ENCODE data around the gene TMEM123. TPM values are rescaled to one million over a fixed set of nuclear protein-coding genes. Genes with fewer than 3 reads are reported as not detected.

TMEM123 gene
- total and polyA plus RNA-seq, 2 of the 13 experiments (the other 11 are each of a cell fraction or from before 2014, with no cell fraction given): 365 to 2,761 TPM

DNA sequence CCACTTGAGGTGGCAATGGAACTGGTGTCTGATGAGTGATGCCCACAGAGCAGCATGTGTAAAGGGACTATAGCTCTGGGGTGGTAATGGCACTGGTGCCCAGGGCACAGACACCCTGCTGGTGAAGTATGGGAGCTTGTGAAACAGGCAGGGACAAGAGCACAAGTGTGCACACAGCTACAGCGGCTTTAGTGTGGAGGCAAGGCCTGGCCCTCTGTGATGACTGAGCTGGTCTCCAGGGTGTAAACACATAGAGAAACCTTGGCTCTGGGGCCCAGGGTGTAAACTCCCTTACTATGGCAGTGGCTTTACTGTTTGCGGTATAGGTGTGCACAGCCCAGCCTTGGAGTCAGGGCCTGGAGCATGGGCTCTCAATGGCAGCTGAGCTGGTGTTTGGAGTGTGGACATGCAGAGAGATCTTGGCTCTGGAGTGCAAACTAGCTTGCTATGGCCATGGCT lies 59.3 kb downstream of the TMEM123 start (continued):
- TF ChIP-seq, protein P1, sequence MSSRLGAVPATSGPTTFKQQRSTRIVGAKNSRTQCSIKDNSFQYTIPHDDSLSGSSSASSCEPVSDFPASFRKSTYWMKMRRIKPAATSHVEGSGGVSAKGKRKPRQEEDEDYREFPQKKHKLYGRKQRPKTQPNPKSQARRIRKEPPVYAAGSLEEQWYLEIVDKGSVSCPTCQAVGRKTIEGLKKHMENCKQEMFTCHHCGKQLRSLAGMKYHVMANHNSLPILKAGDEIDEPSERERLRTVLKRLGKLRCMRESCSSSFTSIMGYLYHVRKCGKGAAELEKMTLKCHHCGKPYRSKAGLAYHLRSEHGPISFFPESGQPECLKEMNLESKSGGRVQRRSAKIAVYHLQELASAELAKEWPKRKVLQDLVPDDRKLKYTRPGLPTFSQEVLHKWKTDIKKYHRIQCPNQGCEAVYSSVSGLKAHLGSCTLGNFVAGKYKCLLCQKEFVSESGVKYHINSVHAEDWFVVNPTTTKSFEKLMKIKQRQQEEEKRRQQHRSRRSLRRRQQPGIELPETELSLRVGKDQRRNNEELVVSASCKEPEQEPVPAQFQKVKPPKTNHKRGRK (CRISPR knock-in tag; IDR thresholded peaks at IDR 0.05): no peak
- TF ChIP-seq KDM2A (CRISPR knock-in tag; IDR thresholded peaks at IDR 0.05; ENCODE audit: borderline replicate concordance, low read depth) (0 out of 2 replicates have a peak, but pooled peaks have one; percentile 16), SNRNP70 (IDR thresholded peaks at IDR 0.05; ENCODE audit: low read depth, low read length) (no peak), POLR2G (IDR thresholded peaks at IDR 0.05; ENCODE audit: low read depth, low read length) (peak; percentile 79), ATF7 (IDR thresholded peaks at IDR 0.05) (no peak), ATF7 (CRISPR knock-in tag; IDR thresholded peaks at IDR 0.05) (no peak), ZNF264 (CRISPR knock-in tag; IDR thresholded peaks at IDR 0.05) (no peak), ZC3H4 (CRISPR knock-in tag; IDR thresholded peaks at IDR 0.05; ENCODE audit: borderline replicate concordance) (no peak), ZNF883 (CRISPR knock-in tag; IDR thresholded peaks at IDR 0.05; ENCODE audit: not compliant biosample characterization) (peak; percentile 66), ZNF292 (CRISPR knock-in tag; IDR thresholded peaks at IDR 0.05; ENCODE audit: borderline replicate concordance, low read depth) (no peak), HNF4A (CRISPR knock-in tag; IDR thresholded peaks at IDR 0.05) (no peak), MAFK (conservative IDR thresholded peaks at IDR 0.05 in 1 of 2, IDR thresholded peaks at IDR 0.05 in 1 of 2; ENCODE audit: low read length in 2 of 2) (no peak)
- TF ChIP-seq, protein P2, sequence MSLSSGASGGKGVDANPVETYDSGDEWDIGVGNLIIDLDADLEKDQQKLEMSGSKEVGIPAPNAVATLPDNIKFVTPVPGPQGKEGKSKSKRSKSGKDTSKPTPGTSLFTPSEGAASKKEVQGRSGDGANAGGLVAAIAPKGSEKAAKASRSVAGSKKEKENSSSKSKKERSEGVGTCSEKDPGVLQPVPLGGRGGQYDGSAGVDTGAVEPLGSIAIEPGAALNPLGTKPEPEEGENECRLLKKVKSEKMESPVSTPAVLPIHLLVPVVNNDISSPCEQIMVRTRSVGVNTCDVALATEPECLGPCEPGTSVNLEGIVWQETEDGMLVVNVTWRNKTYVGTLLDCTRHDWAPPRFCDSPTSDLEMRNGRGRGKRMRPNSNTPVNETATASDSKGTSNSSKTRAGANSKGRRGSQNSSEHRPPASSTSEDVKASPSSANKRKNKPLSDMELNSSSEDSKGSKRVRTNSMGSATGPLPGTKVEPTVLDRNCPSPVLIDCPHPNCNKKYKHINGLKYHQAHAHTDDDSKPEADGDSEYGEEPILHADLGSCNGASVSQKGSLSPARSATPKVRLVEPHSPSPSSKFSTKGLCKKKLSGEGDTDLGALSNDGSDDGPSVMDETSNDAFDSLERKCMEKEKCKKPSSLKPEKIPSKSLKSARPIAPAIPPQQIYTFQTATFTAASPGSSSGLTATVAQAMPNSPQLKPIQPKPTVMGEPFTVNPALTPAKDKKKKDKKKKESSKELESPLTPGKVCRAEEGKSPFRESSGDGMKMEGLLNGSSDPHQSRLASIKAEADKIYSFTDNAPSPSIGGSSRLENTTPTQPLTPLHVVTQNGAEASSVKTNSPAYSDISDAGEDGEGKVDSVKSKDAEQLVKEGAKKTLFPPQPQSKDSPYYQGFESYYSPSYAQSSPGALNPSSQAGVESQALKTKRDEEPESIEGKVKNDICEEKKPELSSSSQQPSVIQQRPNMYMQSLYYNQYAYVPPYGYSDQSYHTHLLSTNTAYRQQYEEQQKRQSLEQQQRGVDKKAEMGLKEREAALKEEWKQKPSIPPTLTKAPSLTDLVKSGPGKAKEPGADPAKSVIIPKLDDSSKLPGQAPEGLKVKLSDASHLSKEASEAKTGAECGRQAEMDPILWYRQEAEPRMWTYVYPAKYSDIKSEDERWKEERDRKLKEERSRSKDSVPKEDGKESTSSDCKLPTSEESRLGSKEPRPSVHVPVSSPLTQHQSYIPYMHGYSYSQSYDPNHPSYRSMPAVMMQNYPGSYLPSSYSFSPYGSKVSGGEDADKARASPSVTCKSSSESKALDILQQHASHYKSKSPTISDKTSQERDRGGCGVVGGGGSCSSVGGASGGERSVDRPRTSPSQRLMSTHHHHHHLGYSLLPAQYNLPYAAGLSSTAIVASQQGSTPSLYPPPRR (CRISPR knock-in tag; IDR thresholded peaks at IDR 0.05; ENCODE audit: borderline replicate concordance): no peak
- TF ChIP-seq, protein P3, sequence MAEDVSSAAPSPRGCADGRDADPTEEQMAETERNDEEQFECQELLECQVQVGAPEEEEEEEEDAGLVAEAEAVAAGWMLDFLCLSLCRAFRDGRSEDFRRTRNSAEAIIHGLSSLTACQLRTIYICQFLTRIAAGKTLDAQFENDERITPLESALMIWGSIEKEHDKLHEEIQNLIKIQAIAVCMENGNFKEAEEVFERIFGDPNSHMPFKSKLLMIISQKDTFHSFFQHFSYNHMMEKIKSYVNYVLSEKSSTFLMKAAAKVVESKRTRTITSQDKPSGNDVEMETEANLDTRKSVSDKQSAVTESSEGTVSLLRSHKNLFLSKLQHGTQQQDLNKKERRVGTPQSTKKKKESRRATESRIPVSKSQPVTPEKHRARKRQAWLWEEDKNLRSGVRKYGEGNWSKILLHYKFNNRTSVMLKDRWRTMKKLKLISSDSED (CRISPR knock-in tag; IDR thresholded peaks at IDR 0.05): no peak
- TF ChIP-seq, protein P4, sequence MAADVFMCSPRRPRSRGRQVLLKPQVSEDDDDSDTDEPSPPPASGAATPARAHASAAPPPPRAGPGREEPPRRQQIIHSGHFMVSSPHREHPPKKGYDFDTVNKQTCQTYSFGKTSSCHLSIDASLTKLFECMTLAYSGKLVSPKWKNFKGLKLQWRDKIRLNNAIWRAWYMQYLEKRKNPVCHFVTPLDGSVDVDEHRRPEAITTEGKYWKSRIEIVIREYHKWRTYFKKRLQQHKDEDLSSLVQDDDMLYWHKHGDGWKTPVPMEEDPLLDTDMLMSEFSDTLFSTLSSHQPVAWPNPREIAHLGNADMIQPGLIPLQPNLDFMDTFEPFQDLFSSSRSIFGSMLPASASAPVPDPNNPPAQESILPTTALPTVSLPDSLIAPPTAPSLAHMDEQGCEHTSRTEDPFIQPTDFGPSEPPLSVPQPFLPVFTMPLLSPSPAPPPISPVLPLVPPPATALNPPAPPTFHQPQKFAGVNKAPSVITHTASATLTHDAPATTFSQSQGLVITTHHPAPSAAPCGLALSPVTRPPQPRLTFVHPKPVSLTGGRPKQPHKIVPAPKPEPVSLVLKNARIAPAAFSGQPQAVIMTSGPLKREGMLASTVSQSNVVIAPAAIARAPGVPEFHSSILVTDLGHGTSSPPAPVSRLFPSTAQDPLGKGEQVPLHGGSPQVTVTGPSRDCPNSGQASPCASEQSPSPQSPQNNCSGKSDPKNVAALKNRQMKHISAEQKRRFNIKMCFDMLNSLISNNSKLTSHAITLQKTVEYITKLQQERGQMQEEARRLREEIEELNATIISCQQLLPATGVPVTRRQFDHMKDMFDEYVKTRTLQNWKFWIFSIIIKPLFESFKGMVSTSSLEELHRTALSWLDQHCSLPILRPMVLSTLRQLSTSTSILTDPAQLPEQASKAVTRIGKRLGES (CRISPR knock-in tag; IDR thresholded peaks at IDR 0.05; ENCODE audit: borderline replicate concordance): no peak
- TF ChIP-seq, protein P5, sequence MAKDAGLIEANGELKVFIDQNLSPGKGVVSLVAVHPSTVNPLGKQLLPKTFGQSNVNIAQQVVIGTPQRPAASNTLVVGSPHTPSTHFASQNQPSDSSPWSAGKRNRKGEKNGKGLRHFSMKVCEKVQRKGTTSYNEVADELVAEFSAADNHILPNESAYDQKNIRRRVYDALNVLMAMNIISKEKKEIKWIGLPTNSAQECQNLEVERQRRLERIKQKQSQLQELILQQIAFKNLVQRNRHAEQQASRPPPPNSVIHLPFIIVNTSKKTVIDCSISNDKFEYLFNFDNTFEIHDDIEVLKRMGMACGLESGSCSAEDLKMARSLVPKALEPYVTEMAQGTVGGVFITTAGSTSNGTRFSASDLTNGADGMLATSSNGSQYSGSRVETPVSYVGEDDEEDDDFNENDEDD (CRISPR knock-in tag; IDR thresholded peaks at IDR 0.05; ENCODE audit: borderline replicate concordance): no peak

Data from HepG2 (cell line).